ENCODE measurements around the gene ADCY10. TPM values are rescaled to one million over a fixed set of nuclear protein-coding genes. Genes with fewer than 3 reads are reported as not detected.

ADCY10 gene
- total RNA-seq, 8 experiments from 2014 or later = 0.04 to 1.3 (median 0.60) TPM; not detected in 1

GRCh38 chr1:167802235-167802634 is 111.7 kb downstream of the ADCY10 start:
- no peaks in the 10 kb centered on the region for H3K4me1 ChIP-seq (replicated peaks in 1 of 2)
- no peak overlapping the region for H3K27ac ChIP-seq
- in situ Hi-C loops (cut with MboI; ENCODE audit: low pct_unique_long_range_greater_than_20kb in 2 of 9, low sequenced_read_pairs in 9 of 9, unreplicated experiment in 9 of 9) = loop anchor here in 1 of 9 experiments (10.0 kb wide), 1 partner anchor 77 kb away; the partner anchor contains the start of gene MPZL1
- no peak overlapping the region for H3K4me3 ChIP-seq
- ATAC-seq (replicated peaks in 6 of 8) = no peak
- 90 to 100% (median 96%) methylated on average over 1 to 4 of the region's 4 CpGs; no CpG with 5 or more reads in 3 of the 10 experiments for WGBS, 10 experiments

GRCh38 chr1:167800251-167800650 is 113.7 kb downstream of the ADCY10 start:
- no peaks in the 10 kb centered on the region for H3K4me1 ChIP-seq (replicated peaks in 1 of 2)
- WGBS, 10 experiments = 13 to 85% (median 79%) methylated on average over 1 to 2 of the region's 3 CpGs; no CpG with 5 or more reads in 3 of the 10 experiments
- ATAC-seq (replicated peaks in 6 of 8) = no peak
- no peak overlapping the region for H3K27ac ChIP-seq
- no peak overlapping the region for H3K4me3 ChIP-seq
- in situ Hi-C loops (cut with MboI; ENCODE audit: low pct_unique_long_range_greater_than_20kb in 2 of 9, low sequenced_read_pairs in 9 of 9, unreplicated experiment in 9 of 9) = loop anchor here in 1 of 9 experiments (10.0 kb wide), 1 partner anchor 75 kb away; the partner anchor contains the start of gene MPZL1

GRCh38 chr1:167799747-167800146 is 114.2 kb downstream of the ADCY10 start:
- 67 to 100% (median 70%) methylated on average over 1 to 4 of the region's 4 CpGs; no CpG with 5 or more reads in 5 of the 10 experiments for WGBS, 10 experiments
- H3K4me1 ChIP-seq (replicated peaks in 1 of 2) = no peaks in the 10 kb centered on the region
- H3K27ac ChIP-seq = no peak overlapping the region
- ATAC-seq (replicated peaks in 6 of 8) = no peak
- H3K4me3 ChIP-seq = no peak overlapping the region
- in situ Hi-C loops (cut with MboI; ENCODE audit: low pct_unique_long_range_greater_than_20kb in 2 of 9, low sequenced_read_pairs in 9 of 9, unreplicated experiment in 9 of 9) = loop anchor here in 1 of 9 experiments (10.0 to 25.0 kb wide), 2 partner anchors 75 to 212 kb away; partner anchors contain the start of gene MPZL1

GRCh38 chr1:167798952-167799351 is 115.0 kb downstream of the ADCY10 start:
- in situ Hi-C loops (cut with MboI; ENCODE audit: low pct_unique_long_range_greater_than_20kb in 2 of 9, low sequenced_read_pairs in 9 of 9, unreplicated experiment in 9 of 9) = loop anchor here in 1 of 9 experiments (25.0 kb wide), 1 partner anchor 212 kb away; no protein-coding TSS in a partner anchor
- no peak overlapping the region for H3K4me3 ChIP-seq
- no peak for ATAC-seq (replicated peaks in 6 of 8)
- H3K4me1 ChIP-seq (replicated peaks in 1 of 2) = no peaks in the 10 kb centered on the region
- H3K27ac ChIP-seq = no peak overlapping the region
- WGBS, 10 experiments = 13 to 100% (median 39%) methylated on average over 1 to 4 of the region's 4 CpGs; no CpG with 5 or more reads in 2 of the 10 experiments

- Histone ChIP-seq H3K4me1 (replicated peaks in 1 of 2) (peaks cover 4 to 5% of the 10 kb centered on the region in 2 donors), H3K4me3 (no peak overlapping the region), H3K27ac (no peak overlapping the region)
- 14 to 59% (median 30%) methylated on average over 1 to 2 of the region's 2 CpGs; no CpG with 5 or more reads in 2 of the 10 experiments for WGBS, 10 experiments
- ATAC-seq (replicated peaks in 6 of 8) = peak; percentile 80 to 99 (median 98)
- in situ Hi-C loops (cut with MboI; ENCODE audit: low pct_unique_long_range_greater_than_20kb in 2 of 9, low sequenced_read_pairs in 9 of 9, unreplicated experiment in 9 of 9) = loop anchor here in 1 of 9 experiments (25.0 kb wide), 1 partner anchor 210 kb away; no protein-coding TSS in a partner anchor
Measured at GRCh38 chr1:167797015-167797414, 116.9 kb downstream of the ADCY10 start.

GRCh38 chr1:167795810-167796740 is 117.9 kb downstream of the ADCY10 start:
- no peak for ATAC-seq (replicated peaks in 6 of 8)
- Histone ChIP-seq H3K4me3 (no peak overlapping the region), H3K27ac (no peak overlapping the region), H3K4me1 (replicated peaks in 1 of 2) (peaks cover 13% of the 10 kb centered on the region in 2 donors)
- WGBS, 10 experiments = 38 to 97% (median 80%) methylated on average over 3 to 9 of the region's 10 CpGs
- in situ Hi-C loops (cut with MboI; ENCODE audit: low pct_unique_long_range_greater_than_20kb in 2 of 9, low sequenced_read_pairs in 9 of 9, unreplicated experiment in 9 of 9) = loop anchor here in 1 of 9 experiments (25.0 kb wide), 1 partner anchor 209 kb away; no protein-coding TSS in a partner anchor

- in situ Hi-C loops (cut with MboI; ENCODE audit: low pct_unique_long_range_greater_than_20kb in 2 of 9, low sequenced_read_pairs in 9 of 9, unreplicated experiment in 9 of 9) = loop anchor here in 1 of 9 experiments (25.0 kb wide), 1 partner anchor 207 kb away; no protein-coding TSS in a partner anchor
- WGBS, 10 experiments = 86 to 100% (median 100%) methylated on average over 1 of the region's 1 CpG; no CpG with 5 or more reads in 4 of the 10 experiments
- Histone ChIP-seq H3K4me3 (no peak overlapping the region), H3K4me1 (replicated peaks in 1 of 2) (peaks cover 13 to 14% of the 10 kb centered on the region in 2 donors), H3K27ac (no peak overlapping the region)
- ATAC-seq (replicated peaks in 6 of 8) = no peak
Measured at GRCh38 chr1:167794043-167794442, 119.9 kb downstream of the ADCY10 start.

- Histone ChIP-seq H3K4me1 (replicated peaks in 1 of 2) (peaks cover 13 to 14% of the 10 kb centered on the region in 2 donors), H3K27ac (peak overlapping the region in 1 of 2 donors; percentile 31), H3K4me3 (no peak overlapping the region)
- 33 to 96% (median 80%) methylated on average over 1 to 4 of the region's 4 CpGs; no CpG with 5 or more reads in 2 of the 10 experiments for WGBS, 10 experiments
- ATAC-seq (replicated peaks in 6 of 8) = no peak
- in situ Hi-C loops (cut with MboI; ENCODE audit: low pct_unique_long_range_greater_than_20kb in 2 of 9, low sequenced_read_pairs in 9 of 9, unreplicated experiment in 9 of 9) = loop anchor here in 1 of 9 experiments (25.0 kb wide), 1 partner anchor 205 kb away; no protein-coding TSS in a partner anchor
Measured at GRCh38 chr1:167792188-167792565, 121.8 kb downstream of the ADCY10 start.

GRCh38 chr1:167791281-167792187 is 122.4 kb downstream of the ADCY10 start:
- ATAC-seq (replicated peaks in 6 of 8) = peak in 7 of 8 experiments; percentile 60 to 97 (median 93)
- in situ Hi-C loops (cut with MboI; ENCODE audit: low pct_unique_long_range_greater_than_20kb in 2 of 9, low sequenced_read_pairs in 9 of 9, unreplicated experiment in 9 of 9) = loop anchor here in 1 of 9 experiments (25.0 kb wide), 1 partner anchor 204 kb away; no protein-coding TSS in a partner anchor
- Histone ChIP-seq H3K4me3 (no peak overlapping the region), H3K27ac (no peak overlapping the region), H3K4me1 (replicated peaks in 1 of 2) (peaks cover 13 to 14% of the 10 kb centered on the region in 2 donors)
- 30 to 100% (median 57%) methylated on average over 1 to 5 of the region's 5 CpGs for WGBS, 10 experiments

GRCh38 chr1:167790117-167790516 is 123.8 kb downstream of the ADCY10 start:
- no peak overlapping the region for H3K27ac ChIP-seq
- H3K4me1 ChIP-seq (replicated peaks in 1 of 2) = peaks cover 13 to 14% of the 10 kb centered on the region in 2 donors
- no peak overlapping the region for H3K4me3 ChIP-seq
- no peak for ATAC-seq (replicated peaks in 6 of 8)
- in situ Hi-C loops (cut with MboI; ENCODE audit: low pct_unique_long_range_greater_than_20kb in 2 of 9, low sequenced_read_pairs in 9 of 9, unreplicated experiment in 9 of 9) = loop anchor here in 1 of 9 experiments (25.0 kb wide), 1 partner anchor 203 kb away; no protein-coding TSS in a partner anchor
- 93 to 100% (median 100%) methylated on average over 1 to 4 of the region's 5 CpGs; no CpG with 5 or more reads in 3 of the 10 experiments for WGBS, 10 experiments

GRCh38 chr1:167789501-167789900 is 124.4 kb downstream of the ADCY10 start:
- 20 to 100% (median 88%) methylated on average over 1 to 3 of the region's 3 CpGs; no CpG with 5 or more reads in 2 of the 10 experiments for WGBS, 10 experiments
- ATAC-seq (replicated peaks in 6 of 8) = no peak
- Histone ChIP-seq H3K4me1 (replicated peaks in 1 of 2) (peaks cover 13 to 14% of the 10 kb centered on the region in 2 donors), H3K4me3 (no peak overlapping the region), H3K27ac (no peak overlapping the region)
- in situ Hi-C loops (cut with MboI; ENCODE audit: low pct_unique_long_range_greater_than_20kb in 2 of 9, low sequenced_read_pairs in 9 of 9, unreplicated experiment in 9 of 9) = loop anchor here in 1 of 9 experiments (25.0 kb wide), 1 partner anchor 202 kb away; no protein-coding TSS in a partner anchor

GRCh38 chr1:167786502-167786901 is 127.4 kb downstream of the ADCY10 start:
- peaks cover 5% of the 10 kb centered on the region in 2 donors for H3K4me1 ChIP-seq (replicated peaks in 1 of 2)
- H3K4me3 ChIP-seq = no peak overlapping the region
- 93 to 100% (median 97%) methylated on average over 1 to 5 of the region's 5 CpGs; no CpG with 5 or more reads in 1 of the 10 experiments for WGBS, 10 experiments
- no peak overlapping the region for H3K27ac ChIP-seq
- in situ Hi-C loops (cut with MboI; ENCODE audit: low pct_unique_long_range_greater_than_20kb in 2 of 9, low sequenced_read_pairs in 9 of 9, unreplicated experiment in 9 of 9) = loop anchor here in 1 of 9 experiments (25.0 kb wide), 1 partner anchor 199 kb away; no protein-coding TSS in a partner anchor
- ATAC-seq (replicated peaks in 6 of 8) = no peak
